Measurements from ENCODE around the gene MAP3K12. TPM values are rescaled to one million over a fixed set of nuclear protein-coding genes. Genes with fewer than 3 reads are reported as not detected.

The MAP3K12 gene
- total RNA-seq, 5 donors from 2014 or later (not counting 1 experiment from before 2014, with no cell fraction given) = 21.4 to 29.9 (median 25.9) TPM

DNA sequence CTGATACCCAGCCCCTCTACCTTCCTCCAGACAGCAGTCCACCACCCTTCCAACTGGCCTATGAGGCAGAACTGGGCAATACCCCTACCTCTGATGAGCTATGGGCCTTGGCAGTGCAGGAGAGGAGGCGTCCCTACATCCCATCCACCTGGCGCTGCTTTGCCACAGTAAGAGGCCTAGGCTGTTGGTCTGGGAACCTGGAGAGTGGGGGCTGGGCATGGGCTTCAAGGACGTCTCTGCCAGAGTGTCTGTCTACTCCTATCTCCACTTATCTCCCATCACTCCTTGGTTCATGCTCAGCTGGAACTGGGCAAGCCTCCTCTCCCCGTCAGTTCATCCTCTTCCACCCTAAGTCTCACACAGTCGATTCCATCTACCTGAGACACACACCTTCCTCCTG, 69.1 kb downstream of the MAP3K12 start:
- Mint-ChIP-seq H3K4me3 (no peak overlapping the region), H3K27ac (no peak overlapping the region), H3K9me3 (no peaks in the 10 kb centered on the region), H3K4me1 (peaks cover 0 to 4% (median 4%) of the 10 kb centered on the region in 3 donors), H3K27me3 (no peaks in the 10 kb centered on the region), H3K36me3 (no peaks in the 10 kb centered on the region)
- ATAC-seq (replicated peaks in 1 of 4) (no peak), DNase-seq (no peak)
- WGBS (ENCODE audit: insufficient coverage) = 89% methylated on average over 2 of the region's 5 CpGs
- peaks cover 0 to 6% of the 10 kb centered on the region in 2 experiments for H3K27me3 ChIP-seq (replicated peaks in 1 of 2; ENCODE audit: control insufficient read depth in 2 of 2, extremely low read depth in 1 of 2, insufficient read depth in 2 of 2, low read length in 1 of 2)
- H3K9me3 ChIP-seq = no peaks in the 10 kb centered on the region
- H3K27ac ChIP-seq (ENCODE audit: low read length) = no peak overlapping the region
- no peak overlapping the region for H3K4me3 ChIP-seq (ENCODE audit: control insufficient read depth in 1 of 2, extremely low read depth in 1 of 2, low read length in 1 of 2)
- H3K4me1 ChIP-seq (ENCODE audit: control insufficient read depth in 1 of 2, extremely low read depth in 1 of 2, insufficient read depth in 2 of 2, low read length in 2 of 2) = no peaks in the 10 kb centered on the region
- CTCF ChIA-PET = no interaction called here
- H3K36me3 ChIP-seq (ENCODE audit: control insufficient read depth in 2 of 2, extremely low read depth in 1 of 2, insufficient read depth in 1 of 2, low read length in 1 of 2) = no peaks in the 10 kb centered on the region
- POLR2A ChIA-PET = no interaction called here

Other genes starting within 250 kb of the MAP3K12 start
- 1 to 10 TPM; 1.2 to 2.5 (median 1.6) TPM for gene ESPL1, start 231.2 kb downstream of the MAP3K12 start, total RNA-seq
- 100 to 1,000 TPM; 591 to 643 (median 612) TPM for gene PFDN5, start 203.9 kb downstream of the MAP3K12 start, total RNA-seq
- 10 to 100 TPM; 34.0 to 68.4 (median 63.9) TPM for gene MYG1, start 199.8 kb downstream of the MAP3K12 start, total RNA-seq
- 10 to 100 TPM; 39.3 to 74.6 (median 66.2) TPM for gene AAAS, start 177.8 kb downstream of the MAP3K12 start, total RNA-seq
- under 1 TPM in 1 of 5 donors, not detected in 4; 0.12 TPM for gene SP7, start 163.1 kb downstream of the MAP3K12 start, total RNA-seq
- gene SP1, start 119.3 kb downstream of the MAP3K12 start, total RNA-seq = 100 to 1,000 TPM in 2 of 5 donors, 10 to 100 TPM in 3; 72.7 to 109 (median 96.6) TPM
- gene AMHR2, start 75.6 kb downstream of the MAP3K12 start, total RNA-seq = under 1 TPM in 1 of 5 donors, not detected in 4; 0.19 TPM
- gene PRR13, start 57.7 kb downstream of the MAP3K12 start, total RNA-seq = 100 to 1,000 TPM; 175 to 215 (median 187) TPM
- 1,000 to 10,000 TPM in 2 of 5 donors, 100 to 1,000 TPM in 3; 707 to 1,066 (median 764) TPM for gene PCBP2, start 47.4 kb downstream of the MAP3K12 start, total RNA-seq
- 10 to 100 TPM; 31.4 to 44.7 (median 39.1) TPM for gene TARBP2, start 1.8 kb upstream of the MAP3K12 start, total RNA-seq
- gene NPFF, start 8.0 kb upstream of the MAP3K12 start, total RNA-seq = not detected
- gene ATF7, start 126.9 kb upstream of the MAP3K12 start, total RNA-seq = 10 to 100 TPM; 18.9 to 29.6 (median 27.1) TPM
- gene ATP5MC2, start 176.6 kb upstream of the MAP3K12 start, total RNA-seq = 100 to 1,000 TPM; 223 to 283 (median 251) TPM
- 100 to 1,000 TPM; 118 to 162 (median 153) TPM for gene CALCOCO1, start 228.0 kb upstream of the MAP3K12 start, total RNA-seq